ENCODE measurements around the gene PLIN1.

PLIN1 gene

DNA sequence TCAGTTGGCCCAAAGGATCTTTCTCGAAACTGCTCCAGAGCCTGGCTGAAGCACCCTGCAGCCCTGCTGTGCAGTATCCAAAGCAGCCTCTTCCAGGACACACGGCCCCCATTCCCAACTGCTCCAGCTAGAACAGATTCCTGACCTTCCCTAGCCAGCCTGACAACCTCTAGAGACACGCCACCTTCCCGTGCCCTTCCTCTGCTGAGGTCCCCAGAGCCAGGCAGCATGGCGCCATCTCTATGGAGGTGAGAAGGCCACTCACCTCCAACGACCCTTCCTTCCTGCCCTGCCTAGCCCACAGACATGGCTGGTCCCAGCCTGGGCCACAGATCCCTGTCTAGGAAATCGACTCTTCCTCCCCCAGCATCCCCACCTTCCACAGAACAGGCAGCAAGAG, 27.0 kb downstream of the PLIN1 start:
- DNase-seq: no peak

DNA sequence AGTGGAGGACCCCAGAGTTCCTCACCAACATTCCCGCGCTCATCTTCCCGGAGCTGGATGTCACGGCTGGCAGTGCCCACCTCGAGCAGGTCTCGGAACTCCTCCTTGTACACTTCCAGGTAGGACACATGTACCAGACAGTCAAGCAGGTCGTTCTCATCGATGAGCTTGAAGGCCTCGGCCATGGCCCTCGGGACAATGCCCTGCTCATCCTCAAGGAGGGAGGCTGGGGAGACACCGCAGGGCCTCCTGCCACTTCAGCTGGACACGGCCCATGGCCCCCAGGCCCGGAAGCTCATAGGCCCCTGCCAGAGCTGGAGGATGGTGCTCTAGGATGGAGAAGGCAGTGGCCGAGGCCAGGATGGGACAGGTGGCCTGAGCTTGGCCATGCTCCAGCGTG, 29.5 kb downstream of the PLIN1 start:
- DNase-seq: no peak

DNA sequence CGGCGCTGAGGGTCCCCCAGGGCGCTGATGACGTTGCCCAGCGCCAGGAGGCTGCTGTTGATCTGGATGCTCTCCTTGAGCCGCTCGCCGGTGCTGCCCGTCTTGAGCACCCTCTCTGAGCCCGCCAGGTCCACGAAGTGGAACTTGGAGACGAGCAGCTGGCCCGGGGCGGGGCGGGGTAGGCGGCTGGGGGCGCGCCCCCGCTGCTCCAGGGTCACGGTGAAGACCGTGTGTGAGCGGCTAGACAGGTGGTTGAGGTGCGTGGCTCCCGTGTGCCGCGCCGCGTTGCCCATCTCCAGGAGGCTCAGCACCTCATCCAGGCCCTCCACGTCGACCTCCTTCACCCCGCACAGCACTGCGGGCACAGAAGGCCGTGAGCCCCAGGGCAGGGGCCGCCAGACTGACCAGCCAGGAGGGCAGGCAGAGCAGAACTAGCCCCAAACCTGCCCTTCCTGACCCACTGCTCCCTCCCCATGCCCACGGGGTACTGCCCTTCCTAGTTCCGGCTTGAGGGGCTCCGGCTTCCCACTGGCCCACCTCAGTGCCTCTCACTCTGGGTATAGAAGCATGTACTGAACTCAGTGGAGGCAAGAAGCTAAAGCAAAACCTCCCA, 30.0 kb downstream of the PLIN1 start:
- no peak for DNase-seq

DNA sequence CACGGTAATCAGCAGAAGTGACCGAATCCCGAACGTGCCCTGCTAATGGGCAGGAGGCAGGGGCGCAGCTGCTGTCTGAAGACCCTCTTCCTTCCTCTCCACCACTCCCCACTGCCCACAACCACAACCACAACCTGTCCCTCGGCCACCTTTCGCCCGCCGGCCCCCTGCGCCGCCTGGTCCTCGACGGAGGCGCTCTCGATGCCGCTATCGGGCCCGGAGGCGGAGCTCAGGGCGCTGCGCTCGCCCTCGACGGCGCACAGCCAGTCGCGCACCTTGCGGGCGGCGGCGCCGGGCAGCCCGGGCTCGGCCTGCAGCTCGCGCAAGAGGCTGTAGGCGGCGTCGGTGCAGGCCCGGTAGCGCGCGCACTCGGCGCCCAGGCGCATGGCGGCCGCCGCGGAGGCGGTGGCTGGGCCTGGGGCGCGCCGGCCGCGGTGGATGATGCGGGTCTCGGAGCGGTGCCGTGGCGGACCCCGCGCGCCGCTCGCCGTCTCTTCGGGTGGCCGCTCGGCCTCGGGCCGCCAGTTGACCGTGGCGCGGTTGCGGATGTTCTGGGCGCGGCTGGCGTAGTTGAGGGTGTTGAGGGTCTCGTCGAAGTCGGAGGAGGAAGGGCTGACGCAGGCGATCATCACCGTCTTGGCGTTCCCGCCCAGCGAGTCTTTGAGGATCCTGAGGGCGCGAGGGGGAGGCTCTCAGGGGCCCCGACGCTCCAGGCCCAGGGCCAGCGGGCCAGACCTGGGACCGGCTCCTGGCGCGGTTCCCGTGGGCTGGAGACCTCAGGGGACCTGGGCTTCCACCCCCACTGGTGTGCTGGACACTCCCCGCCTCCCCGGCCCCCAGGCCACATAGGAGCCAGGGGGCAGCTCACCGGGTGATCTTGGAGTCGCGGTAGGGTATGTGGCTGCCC, 30.8 kb downstream of the PLIN1 start:
- DNase-seq: no peak

DNA sequence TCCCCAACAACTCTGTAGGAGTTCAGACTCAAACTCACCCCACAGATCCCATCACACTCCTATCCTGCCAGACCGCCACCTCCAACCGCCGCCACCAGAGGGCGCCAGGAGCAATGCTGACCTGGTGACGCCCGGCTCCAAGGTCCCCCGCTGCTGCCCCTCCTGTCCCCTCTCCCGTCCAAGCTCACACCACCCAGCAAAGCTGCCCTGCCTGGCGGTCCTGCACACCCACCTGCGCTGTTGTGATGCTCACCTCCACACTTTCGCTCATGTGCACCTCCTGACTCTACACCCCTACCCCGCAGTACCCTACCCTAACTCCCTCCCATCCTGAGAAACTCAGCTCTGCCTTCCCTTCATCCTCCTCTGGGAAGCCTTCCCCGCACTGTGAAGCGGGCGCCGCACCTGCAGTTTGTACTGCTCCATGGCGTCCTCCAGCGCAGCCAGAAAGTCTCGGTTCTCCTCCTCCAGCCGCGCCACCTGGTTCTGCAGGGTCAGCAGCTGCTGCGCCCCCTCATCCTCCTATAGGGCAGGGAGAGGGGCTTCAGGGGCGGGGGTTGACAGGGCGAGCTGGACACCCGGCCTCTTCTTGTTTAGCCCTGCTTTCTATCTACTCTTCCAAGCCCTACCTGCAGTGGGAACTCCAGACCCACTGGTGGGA, 31.8 kb downstream of the PLIN1 start:
- peak; percentile 80 for DNase-seq

DNA sequence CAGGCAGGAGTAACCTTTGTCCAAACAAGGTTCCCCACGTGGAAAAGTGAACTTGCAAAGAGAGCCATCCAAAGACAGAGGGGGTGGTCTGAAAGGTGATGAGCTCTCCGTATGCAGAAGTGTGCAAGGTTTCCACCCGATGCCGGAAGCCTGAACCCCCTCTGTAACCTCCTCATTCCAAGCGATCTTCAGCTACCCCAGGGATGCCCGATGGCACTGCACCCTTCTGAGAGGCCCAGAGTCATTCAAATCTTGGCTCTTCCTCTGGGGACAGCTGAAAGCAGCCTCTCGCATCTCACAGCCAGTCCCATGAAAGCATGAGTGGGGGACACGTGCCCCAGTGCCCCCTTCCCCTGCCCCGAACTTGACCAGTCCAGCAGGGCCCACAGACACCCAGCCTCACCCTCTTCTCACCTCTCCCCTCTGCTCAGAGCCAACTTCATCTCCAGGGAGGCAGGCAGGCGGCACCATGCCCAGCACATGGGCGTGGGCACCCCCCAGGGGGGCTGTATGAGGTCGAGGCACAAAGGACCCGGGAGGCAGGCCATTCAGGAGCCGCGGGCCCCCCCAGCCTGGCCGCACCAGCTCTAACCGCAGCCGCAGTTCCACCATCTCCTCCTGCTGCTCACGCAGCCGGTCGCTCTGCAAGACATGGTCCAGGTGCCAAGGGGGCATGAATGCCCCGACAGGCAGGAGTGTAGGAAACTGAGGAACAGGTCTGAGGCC, 32.6 kb downstream of the PLIN1 start:
- no peak for DNase-seq

DNA sequence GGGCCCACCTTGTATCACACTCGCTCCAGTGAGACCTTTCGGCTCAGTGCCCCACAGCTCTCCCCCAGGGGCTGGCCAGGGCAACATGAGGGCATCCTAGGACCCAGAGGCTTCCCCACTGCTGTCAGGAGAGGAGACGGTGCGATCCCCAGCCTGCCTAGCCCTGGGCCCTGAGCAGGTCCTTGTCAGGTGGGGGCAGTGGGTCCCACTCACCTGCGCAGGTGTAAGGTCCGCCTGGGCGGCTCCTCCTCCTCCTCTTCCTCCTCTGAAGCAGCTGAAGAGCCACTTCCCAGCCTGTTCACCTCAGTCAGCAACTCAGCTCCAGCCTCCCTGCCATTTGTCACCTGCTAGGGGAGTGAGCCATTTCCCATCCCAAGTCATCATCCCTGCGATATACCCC, 33.5 kb downstream of the PLIN1 start:
- no peak for DNase-seq

DNA sequence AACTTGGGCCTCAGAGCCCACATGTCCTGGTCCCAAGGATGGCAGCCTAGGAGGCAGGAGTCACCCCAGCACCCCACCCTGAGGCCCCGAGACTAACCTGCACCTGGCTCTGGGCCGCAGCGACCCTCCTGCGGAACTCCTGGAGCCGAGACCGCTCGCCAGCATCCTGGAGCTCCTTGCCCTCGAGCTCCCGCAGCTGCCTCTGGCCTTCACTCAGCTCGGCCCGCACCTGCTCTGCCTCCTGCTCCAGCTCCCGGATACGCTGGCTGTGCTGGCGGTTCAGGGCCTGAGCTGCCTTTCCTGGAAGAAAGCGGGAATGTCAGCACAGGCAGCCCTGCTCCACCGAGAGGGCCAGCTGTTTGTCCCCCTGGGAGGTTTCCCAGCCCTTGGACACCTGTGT, 37.1 kb downstream of the PLIN1 start:
- DNase-seq: no peak

DNA sequence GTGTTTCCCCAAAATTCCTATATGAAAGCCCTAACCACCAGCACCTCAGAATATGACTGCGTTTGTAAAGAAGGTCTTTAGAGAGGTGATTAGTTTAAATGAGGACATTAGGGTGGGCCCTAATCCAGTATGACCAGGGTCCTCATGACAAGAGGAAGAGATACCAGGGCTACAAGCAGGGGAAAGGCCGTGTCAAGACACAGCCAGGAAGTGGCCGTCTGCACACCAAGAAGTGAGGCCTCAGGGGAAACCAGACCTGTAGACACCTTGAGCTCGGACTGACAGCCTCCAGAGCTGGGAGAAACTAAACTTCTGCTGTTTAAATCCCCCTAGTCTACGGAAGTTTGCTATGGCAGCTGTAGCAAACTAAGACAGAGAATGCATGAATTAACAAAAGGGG, 38.1 kb downstream of the PLIN1 start:
- DNase-seq: no peak

DNA sequence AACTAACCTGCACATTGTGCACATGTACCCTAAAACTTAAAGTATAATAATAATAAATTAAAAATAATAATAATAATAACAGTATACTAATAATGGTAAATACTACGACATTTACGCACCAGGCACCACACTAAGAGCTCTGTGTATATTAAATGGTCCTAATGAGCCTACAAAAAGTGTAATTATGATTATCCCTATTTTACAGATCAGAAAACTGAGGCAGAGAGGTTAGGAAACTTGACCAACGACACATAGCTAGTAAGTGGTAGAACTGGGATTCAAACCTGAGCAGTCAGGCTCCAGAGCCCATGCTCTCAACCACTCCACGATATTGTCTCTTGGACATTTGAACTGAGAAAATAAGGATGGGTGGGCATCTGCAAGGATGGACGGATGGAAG, 38.9 kb downstream of the PLIN1 start:
- DNase-seq: no peak

DNA sequence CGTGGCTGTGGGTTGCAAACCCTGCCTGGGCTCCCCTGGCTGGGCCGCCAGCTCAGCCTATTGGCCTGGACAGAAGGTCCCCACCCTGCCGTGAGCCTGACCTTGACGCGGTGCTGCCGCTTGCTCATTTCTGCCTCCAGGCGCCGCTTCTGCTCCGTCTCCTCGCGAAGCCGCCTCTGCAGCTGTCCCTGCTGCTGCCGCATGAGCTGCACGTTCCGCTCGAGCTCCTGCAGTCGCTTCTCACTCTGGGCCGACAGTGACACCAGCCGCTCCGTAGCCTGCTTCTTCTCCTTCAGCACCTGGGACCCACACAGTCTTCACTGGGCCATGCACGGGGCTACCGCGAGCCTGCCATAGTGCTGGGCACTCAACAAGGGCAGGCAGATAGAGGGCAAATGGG, 45.6 kb downstream of the PLIN1 start:
- DNase-seq: no peak

DNA sequence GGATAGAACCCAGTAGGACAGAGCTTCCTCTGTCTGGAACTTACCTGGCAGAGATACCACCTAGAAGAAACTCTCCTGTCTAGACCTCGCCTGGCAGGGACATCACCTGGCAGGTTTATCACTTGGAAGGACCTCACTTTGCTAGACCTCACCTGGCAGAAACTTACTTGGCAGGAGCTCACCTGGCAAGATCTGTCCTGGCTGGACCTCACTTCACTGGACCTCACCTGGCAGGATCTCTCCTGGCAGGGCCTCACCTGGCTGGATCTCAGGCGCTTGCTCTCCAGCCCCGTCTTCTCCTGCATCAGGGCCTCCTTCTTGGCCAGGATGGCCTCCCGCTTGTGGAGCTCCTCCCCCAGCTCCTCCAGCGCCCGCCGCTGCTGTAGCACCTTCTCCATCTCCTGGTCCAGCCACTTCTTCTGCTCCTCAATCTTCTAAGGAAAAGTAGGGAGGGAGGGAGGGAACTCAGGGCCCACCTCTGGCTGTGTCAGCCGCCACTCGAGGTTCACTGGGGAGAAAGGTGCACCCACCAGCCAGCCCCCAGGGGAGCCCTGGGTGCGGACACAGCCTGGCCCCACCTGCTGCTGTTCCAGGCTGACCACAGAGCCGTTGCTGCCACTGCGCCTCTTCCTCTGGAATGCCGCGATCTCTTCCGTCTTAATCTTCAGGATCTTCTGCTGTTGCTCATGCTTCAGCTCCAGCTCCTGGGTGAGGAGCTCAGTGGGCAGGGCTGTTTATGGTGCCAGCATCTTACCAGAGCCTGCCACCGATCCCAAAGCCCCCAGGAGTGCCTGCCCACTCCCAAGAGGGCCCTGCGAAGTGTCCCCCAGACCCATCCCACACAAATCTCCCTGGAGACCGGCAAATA, 46.4 kb downstream of the PLIN1 start:
- no peak for DNase-seq

DNA sequence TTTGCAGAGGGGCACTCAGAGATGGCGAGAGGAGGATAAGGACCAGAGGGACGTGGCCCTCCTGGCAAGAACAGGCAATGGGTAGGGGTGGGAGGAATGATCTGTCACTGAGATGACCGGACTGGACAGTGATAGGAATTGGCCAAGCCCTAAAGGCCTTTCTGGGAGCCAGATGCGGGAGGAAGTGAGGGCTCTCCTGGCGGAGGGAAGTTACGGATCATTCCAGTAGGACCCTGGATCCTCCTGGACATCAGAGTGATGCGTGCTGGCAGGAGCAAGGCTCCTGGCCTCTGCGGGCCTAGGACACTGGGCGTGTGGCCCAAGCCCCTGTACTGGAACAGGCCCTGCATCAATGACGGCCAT, 47.3 kb downstream of the PLIN1 start:
- no peak for DNase-seq

DNA sequence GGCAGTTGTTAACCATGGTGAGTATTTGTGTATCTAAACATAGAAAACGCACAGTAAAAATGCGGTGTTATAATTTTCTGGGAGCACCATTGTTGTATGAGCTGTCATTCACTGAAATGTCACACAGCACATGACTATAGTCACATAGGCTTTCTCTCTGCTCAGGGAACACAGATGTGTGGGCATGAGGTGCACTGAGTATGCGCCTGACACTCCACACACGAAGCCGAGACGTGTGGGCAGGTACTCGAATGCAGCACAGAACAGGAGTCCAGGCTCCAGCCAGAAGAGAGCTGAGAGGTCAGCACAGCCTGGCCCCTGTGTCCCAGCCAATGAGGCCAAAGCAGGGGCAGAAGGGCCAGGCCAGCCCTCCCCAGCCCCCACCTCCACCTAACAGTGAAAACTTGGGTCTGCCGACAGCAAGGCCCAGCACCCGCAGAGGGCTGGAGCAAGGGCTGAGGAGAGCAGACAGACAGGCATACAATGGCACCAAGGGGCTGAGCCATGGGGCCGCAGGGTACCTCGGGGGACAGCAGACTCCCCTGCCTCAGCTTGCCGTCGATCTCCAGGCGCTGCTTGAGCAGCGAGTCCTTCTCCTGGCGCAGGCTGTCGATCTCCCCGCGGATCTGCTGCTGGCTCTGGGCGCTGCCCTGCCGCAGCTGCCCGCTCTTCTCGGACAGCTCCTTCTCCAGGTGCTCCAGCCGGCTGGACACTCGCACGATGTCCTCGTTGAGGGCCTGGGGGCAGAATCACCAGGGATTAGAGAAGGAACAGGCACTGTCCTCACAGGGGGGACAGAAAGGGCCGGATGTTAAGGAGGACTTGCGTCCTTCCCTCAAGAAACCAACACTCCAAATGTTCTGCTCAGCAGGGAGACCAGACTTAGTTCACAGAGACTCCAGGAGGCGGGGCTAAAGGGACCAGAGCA, 47.9 kb downstream of the PLIN1 start:
- no peak for DNase-seq

DNA sequence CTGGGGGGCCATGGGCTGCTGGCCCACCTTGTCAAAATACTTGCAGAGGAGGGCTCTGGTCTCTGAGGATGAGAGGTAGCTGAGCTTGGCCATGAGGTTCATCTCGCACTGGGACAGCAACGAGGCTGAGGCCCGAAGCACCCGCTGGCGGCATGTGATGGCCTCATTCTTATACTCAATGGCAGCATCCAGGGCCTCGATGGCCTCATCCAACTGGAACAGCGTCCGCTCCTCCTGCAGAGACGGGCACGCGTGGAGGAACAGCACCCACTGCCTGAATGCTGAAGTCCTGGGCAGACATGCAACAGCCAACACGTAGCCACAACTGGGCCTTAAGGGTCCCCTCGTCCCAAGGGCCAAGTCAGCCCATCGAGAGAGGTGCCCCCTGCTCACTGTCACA, 48.9 kb downstream of the PLIN1 start:
- no peak for DNase-seq

DNA sequence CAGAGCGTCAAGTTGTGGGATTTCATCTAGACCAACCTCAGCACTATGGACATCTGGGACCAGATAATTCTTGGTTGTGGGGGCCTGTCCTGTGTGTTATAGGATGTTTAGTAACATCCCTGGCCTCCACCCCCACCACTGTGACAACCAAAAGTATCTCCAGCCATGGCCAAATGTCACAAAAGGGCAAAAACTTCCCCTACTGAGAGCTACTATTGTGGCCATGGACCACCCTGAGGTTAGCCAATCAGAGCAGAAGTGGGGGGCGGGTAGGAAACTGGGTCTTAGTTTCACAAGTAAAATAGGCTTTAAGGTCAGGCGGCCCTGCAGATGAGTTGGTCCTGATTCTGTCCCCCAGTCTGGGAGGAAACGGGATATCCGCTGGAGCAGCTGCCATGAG, 49.3 kb downstream of the PLIN1 start:
- no peak for DNase-seq

DNA sequence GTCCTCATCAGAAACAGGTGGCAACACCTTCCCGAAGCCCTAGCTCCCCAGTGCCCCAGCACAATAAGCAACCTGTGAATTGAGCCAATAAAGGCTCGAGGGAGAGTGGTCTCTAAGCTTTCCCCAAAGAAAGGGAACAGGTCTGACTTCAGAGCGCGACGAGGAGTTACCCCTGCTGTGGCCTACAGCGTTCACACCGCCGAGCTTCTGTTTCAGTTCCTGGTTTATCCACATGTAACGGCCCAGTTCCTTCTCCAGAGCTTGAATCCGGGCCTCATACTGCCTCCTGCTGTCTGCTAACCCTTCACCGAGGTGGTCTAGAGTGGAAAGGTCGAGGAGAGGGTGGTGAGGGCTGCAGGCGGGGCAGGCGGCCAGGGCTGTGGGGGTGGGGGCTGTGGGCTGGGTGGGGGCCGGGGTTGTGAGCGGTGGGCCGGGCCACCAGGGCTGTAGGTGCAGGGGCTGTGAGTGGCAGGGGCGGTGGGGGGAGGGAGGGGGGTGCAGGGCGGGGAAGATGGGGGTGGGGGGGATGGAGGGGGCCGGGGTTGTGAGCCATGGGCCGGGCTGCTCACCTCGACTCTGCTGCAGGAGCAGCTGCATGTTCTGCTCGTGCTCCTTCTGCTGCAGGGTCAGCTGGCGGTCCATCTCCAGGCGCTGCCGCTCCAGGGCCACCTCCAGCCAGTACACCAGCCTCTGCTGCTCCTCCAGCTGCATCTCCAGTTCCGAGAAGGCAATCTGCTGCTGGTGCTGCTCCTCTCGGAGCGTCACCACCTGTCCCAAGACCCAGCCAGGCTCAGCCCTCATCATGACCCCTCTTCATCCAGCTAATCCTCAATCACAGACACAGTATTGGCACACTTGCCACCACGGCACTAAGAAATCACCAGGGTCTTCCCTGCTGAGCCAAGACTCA, 50.1 kb downstream of the PLIN1 start:
- DNase-seq: no peak

DNA sequence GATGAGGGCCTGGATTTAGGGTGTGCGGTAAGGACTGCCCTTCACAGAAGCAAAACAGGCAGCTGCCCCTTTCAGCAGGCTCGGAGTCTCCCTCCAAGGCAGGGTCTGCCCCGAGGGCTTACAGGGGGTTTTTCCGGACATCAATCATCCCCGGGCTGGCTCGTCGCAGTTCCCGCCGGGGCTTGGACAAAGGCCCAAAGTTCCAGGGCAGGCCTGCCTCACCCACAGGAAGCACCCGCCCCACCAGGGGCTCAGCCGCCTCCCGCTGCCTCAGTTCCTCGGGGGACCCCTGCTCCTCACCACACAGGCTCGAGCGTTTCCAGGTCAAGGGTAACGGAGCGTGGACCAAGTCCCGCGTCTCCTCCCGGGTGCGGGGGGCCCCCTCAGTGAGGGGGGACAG, 50.9 kb downstream of the PLIN1 start:
- DNase-seq: no peak

DNA sequence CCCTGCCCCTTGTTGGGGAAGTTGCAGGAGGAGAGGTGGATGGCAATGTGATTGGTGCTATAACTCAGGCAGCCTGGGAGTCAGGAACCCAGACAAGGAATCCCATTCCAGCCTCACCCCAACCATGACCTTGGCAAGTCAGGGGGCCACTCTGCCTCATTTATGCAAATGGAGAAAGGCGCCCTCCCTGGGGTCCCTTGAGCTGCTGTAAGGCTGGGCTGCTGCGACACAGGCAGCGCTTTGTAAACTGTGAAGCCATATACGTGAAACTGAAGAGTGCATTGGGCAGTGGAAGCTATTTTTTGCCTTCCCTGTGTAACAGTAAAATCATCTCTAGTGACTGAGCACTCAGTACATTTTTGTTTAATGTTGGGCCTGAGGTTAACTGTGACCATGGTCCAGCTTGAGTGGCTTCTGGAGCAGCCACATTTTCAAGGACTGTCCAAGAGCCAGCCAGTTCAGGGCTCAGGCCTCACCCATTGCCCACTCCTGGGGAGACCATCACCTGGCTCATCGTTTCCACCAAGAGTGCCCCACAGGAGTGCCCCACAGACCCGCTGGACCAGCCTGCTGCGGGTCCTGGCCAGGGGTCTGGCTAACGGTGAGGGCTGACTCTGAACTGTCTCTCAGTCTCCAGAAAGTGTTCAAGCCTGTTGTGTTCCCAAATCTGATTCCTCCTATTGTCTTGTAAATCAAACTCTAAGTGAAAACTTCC, 51.8 kb downstream of the PLIN1 start:
- no peak for DNase-seq

DNA sequence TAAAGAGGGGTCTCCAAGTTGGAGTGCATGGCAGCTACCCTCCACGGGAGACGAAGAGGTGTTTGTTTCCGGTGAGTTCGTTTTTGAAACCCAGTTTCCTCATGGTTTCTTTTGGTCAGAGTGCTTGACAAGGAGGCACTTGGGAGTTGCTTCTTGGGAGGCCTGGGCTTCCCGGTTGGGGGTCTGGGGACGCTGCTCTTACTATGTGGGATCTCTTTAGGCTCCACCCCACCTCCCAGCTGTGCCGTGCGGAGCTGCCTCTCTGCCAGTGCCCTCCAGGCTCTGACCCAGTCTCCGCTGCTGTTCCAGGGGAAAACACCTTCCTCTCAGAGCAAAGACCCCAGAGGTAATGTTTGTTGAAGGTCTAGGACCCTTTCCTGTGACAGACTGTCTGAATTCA, 53.5 kb downstream of the PLIN1 start:
- no peak for DNase-seq
